Immature natural killer cell (primary cell): Measurements from ENCODE around the gene CALD1. TPM values are rescaled to one million over a fixed set of nuclear protein-coding genes. Genes with fewer than 3 reads are reported as not detected.

Source experiments
- DNase-seq, 3 donors: peaks; one replicate each; pipeline ENCODE4 v3.0.0; 2022; ENCODE audit warnings: mixed read lengths in 1 of 3
- H3K27ac Mint-ChIP-seq, 6 donors: one replicate each; pipeline ENCODE4 v1.8.0; 2020; ENCODE audit warnings: mixed read lengths in 6 of 6, mild to moderate bottlenecking in 5 of 6, inconsistent platforms in 4 of 6, moderate library complexity in 3 of 6
- H3K27me3 Mint-ChIP-seq, 3 donors: one replicate each; pipeline ENCODE4 v1.8.0; 2020 to 2021; ENCODE audit warnings: low read depth in 3 of 3, mild to moderate bottlenecking in 3 of 3, mixed read lengths in 3 of 3, moderate library complexity in 3 of 3, inconsistent platforms in 1 of 3
- H3K36me3 Mint-ChIP-seq, 3 donors: one replicate each; pipeline ENCODE4 v1.8.0; 2020; ENCODE audit warnings: mixed read lengths in 3 of 3, inconsistent platforms in 2 of 3, mild to moderate bottlenecking in 2 of 3
- H3K4me1 Mint-ChIP-seq, 2 donors: one replicate each; pipeline ENCODE4 v1.8.0; 2020; ENCODE audit warnings: inconsistent platforms in 2 of 2, mild to moderate bottlenecking in 2 of 2, mixed read lengths in 2 of 2, moderate library complexity in 1 of 2
- H3K4me3 Mint-ChIP-seq, 5 donors: one replicate each; pipeline ENCODE4 v1.8.0; 2020; ENCODE audit warnings: mild to moderate bottlenecking in 5 of 5, mixed read lengths in 5 of 5, inconsistent platforms in 3 of 5, moderate library complexity in 3 of 5
- H3K9me3 Mint-ChIP-seq, 6 donors: one replicate each; pipeline ENCODE4 v1.8.0; 2020; ENCODE audit warnings: mild to moderate bottlenecking in 6 of 6, mixed read lengths in 6 of 6, inconsistent platforms in 4 of 6, moderate library complexity in 3 of 6
- polyA plus RNA-seq, 3 donors: library from polyadenylated mRNA; unstranded; fragments of 300-500 nt; fragmentation: Illumina TruSeq; gene quantifications; one replicate each; pipeline ENCODE4 v1.2.3, GENCODE V29; 2021

CALD1 gene
- polyA plus RNA-seq, 3 donors from 2014 or later = 0.06 to 0.07 TPM; not detected in 1

DNA sequence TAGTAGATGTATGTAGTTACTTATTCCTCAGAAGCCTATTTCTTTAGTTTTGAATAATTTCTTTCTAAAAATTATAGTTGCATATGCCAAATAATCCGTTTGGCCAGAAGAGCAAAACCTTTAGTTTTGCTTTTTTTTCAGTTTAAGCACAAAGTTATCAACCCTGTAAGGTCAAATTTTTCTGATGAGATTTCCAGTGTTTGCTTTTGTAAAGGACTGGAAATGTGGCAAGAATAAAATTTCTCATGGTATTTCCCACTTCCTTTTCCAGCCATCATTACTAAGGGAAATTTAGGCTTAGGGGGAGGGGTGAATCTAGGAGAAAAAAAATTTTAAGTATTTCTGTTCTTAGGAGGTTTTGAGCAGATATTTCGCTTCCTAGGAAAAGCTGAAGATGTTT, 7.6 kb downstream of the CALD1 start:
- Mint-ChIP-seq H3K9me3 (peaks cover 0 to 3% (median 0%) of the 10 kb centered on the region in 6 donors), H3K36me3 (no peaks in the 10 kb centered on the region), H3K27ac (no peak overlapping the region), H3K4me1 (no peaks in the 10 kb centered on the region), H3K27me3 (peaks cover 0 to 7% (median 1%) of the 10 kb centered on the region in 3 donors), H3K4me3 (no peak overlapping the region)
- DNase-seq = no peak

DNA sequence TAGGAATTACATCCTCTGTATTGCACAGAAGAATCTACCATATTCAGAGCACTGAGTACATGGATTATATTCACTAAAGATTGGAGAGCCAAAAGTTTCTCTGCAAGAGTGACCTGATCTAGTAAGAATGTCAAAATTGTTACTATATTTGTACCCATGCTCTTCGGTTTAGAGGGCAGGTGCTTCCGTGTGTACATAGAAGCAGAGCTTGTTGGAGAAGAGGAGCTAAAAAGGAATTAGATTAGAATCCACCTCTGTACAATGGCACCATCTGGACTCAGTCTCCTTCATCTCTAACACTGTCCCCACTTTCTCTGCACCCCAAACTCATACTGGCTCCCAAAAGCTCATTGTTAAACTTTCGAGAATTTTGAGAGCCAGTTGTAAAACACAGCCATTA, 8.3 kb downstream of the CALD1 start:
- H3K4me1 Mint-ChIP-seq = no peaks in the 10 kb centered on the region
- no peak overlapping the region for H3K27ac Mint-ChIP-seq
- H3K9me3 Mint-ChIP-seq = peaks cover 0 to 3% (median 0%) of the 10 kb centered on the region in 6 donors
- no peak for DNase-seq
- peaks cover 0 to 7% (median 0%) of the 10 kb centered on the region in 3 donors for H3K27me3 Mint-ChIP-seq
- no peaks in the 10 kb centered on the region for H3K36me3 Mint-ChIP-seq
- H3K4me3 Mint-ChIP-seq = no peak overlapping the region

GRCh38 chr7:134788191-134788590, 8.8 kb downstream of the CALD1 start:
- no peak for DNase-seq
- no peaks in the 10 kb centered on the region for H3K4me1 Mint-ChIP-seq
- H3K4me3 Mint-ChIP-seq = no peak overlapping the region
- no peak overlapping the region for H3K27ac Mint-ChIP-seq
- peaks cover 0 to 7% (median 0%) of the 10 kb centered on the region in 3 donors for H3K27me3 Mint-ChIP-seq
- peaks cover 0 to 3% (median 0%) of the 10 kb centered on the region in 6 donors for H3K9me3 Mint-ChIP-seq
- no peaks in the 10 kb centered on the region for H3K36me3 Mint-ChIP-seq

DNA sequence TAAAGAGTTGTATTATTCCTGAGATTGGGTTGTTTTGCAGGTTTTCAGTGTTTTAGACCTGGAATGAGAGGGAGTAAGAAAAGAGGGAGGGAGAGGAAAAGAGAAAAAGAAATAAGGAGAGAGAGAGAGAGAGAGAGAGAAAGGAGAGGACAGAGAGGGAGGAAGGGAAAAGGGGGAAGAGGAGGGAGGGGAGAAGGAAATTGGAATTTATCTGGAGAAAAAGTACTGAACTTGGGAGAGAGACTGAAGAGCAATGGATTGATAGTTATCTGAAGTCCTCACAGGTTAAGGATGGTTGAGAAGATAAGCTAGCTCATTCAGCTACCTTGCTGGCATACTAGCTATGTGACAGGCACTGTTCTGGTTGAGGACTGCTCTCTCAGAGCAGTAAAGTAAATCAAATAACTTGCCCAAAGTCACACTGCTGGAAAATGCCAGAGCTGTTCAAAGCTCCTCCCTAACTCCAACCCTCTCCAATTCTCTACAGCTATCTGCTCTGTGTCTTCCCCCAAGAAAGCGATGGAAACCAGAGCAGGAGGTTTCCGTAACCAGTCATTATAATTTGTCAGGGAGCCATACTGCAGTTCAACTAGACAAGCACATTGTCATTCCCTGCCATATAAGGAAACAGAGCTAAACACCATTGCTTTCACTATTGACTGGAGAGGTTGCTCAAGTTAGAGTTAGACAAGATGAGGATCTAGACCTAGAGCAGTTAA, 10.7 kb downstream of the CALD1 start:
- Mint-ChIP-seq H3K27ac (no peak overlapping the region), H3K4me1 (no peaks in the 10 kb centered on the region), H3K36me3 (no peaks in the 10 kb centered on the region), H3K27me3 (peaks cover 0 to 7% (median 1%) of the 10 kb centered on the region in 3 donors), H3K9me3 (peaks cover 0 to 6% (median 0%) of the 10 kb centered on the region in 6 donors), H3K4me3 (no peak overlapping the region)
- DNase-seq = no peak

DNA sequence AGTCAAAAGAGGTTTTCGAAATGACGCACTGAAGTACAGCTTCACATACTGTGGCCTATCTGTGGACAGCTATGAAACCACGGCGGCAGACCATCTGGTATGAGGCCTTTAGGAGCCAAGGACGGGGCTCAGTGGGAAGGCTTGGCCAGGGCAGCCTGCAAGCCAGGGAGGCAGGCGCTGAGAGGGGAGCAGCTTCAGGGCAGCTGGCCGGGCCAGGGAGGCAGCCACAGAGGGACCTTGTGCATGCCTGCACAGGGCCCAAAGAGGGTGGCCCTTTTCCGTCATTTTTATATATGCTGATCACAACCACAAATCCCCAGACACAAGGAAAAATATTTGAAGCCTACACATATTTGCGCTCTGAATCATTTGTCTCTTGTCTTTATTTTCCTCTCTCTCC, 13.5 kb downstream of the CALD1 start:
- H3K27ac Mint-ChIP-seq = no peak overlapping the region
- H3K4me1 Mint-ChIP-seq = no peaks in the 10 kb centered on the region
- peaks cover 0 to 9% (median 0%) of the 10 kb centered on the region in 6 donors for H3K9me3 Mint-ChIP-seq
- H3K36me3 Mint-ChIP-seq = no peaks in the 10 kb centered on the region
- peaks cover 1 to 9% (median 2%) of the 10 kb centered on the region in 3 donors for H3K27me3 Mint-ChIP-seq
- H3K4me3 Mint-ChIP-seq = no peak overlapping the region
- DNase-seq = no peak

DNA sequence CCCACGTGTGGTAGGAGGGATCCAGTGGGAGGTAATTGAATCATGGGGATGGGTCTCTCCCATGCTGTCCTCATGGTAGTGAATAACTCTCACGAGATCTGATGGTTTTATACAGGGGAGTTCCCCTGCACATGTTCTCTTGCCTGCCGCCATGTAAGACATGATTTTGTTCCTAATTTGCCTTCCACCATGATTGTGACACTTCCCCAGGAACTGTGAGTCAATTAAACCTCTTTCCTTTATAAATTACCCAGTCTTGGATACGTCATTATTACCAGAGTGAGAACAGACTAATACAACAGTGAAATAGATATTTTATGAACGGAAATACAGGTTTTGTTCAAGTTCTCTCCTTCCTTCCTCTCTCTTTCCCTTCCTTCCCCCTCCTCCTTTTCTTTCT, 15.8 kb downstream of the CALD1 start:
- Mint-ChIP-seq H3K27me3 (peaks cover 1 to 5% (median 2%) of the 10 kb centered on the region in 3 donors), H3K36me3 (no peaks in the 10 kb centered on the region), H3K9me3 (peaks cover 0 to 9% (median 0%) of the 10 kb centered on the region in 6 donors), H3K4me3 (no peak overlapping the region), H3K27ac (no peak overlapping the region), H3K4me1 (no peaks in the 10 kb centered on the region)
- no peak for DNase-seq

DNA sequence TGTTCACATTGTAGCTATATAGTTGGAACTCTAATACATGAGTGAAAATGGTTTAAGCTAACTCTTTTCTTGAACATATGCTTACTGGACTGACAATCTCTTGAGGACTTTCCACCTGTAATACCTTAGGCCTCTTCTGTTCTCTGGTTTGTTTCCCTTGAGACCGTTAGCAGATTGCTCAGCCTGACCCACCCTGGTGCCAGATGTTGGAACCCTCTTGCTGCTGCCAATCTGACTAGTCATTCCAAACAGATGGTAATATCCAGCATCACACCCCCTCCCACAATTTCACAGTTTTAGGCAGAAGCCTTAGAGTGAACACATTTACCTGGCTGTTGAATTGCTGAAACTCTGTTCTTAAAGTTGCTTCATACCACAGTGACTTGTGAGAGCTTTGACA, 18.7 kb downstream of the CALD1 start:
- DNase-seq = no peak
- peaks cover 0 to 6% (median 0%) of the 10 kb centered on the region in 6 donors for H3K9me3 Mint-ChIP-seq
- H3K27me3 Mint-ChIP-seq = peaks cover 1 to 5% (median 4%) of the 10 kb centered on the region in 3 donors
- H3K4me1 Mint-ChIP-seq = no peaks in the 10 kb centered on the region
- H3K27ac Mint-ChIP-seq = no peak overlapping the region
- H3K36me3 Mint-ChIP-seq = no peaks in the 10 kb centered on the region
- no peak overlapping the region for H3K4me3 Mint-ChIP-seq

- H3K36me3 Mint-ChIP-seq = no peaks in the 10 kb centered on the region
- H3K27ac Mint-ChIP-seq = no peak overlapping the region
- H3K27me3 Mint-ChIP-seq = peaks cover 0 to 5% (median 4%) of the 10 kb centered on the region in 3 donors
- DNase-seq = no peak
- no peak overlapping the region for H3K4me3 Mint-ChIP-seq
- peaks cover 0 to 3% (median 0%) of the 10 kb centered on the region in 6 donors for H3K9me3 Mint-ChIP-seq
- H3K4me1 Mint-ChIP-seq = no peaks in the 10 kb centered on the region
Observed at GRCh38 chr7:134799377-134799776, 19.9 kb downstream of the CALD1 start.

DNA sequence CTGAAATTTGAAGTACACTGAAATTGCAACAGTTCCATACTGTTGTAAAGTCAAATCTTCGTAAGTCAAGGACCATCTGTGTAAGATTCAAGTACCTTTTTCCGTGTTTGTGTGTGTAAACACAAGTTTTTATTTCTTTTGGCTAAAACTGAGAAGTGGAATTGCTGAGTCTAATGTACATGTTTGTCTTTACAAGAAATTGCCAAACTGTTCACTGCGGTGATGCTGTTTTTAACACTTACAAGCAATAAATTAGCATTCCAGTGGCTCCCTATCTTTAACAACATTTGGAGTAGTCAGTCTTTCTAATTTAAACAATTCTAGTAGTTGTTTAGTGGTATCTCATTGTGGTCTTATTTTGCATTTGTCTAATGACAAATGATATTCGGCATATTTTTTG, 23.3 kb downstream of the CALD1 start:
- Mint-ChIP-seq H3K4me3 (no peak overlapping the region), H3K9me3 (peaks cover 0 to 3% (median 0%) of the 10 kb centered on the region in 6 donors)
- DNase-seq = no peak

GRCh38 chr7:134804351-134804750, 24.9 kb downstream of the CALD1 start:
- no peak for DNase-seq
- no peak overlapping the region for H3K4me3 Mint-ChIP-seq
- H3K4me1 Mint-ChIP-seq = no peaks in the 10 kb centered on the region
- H3K36me3 Mint-ChIP-seq = no peaks in the 10 kb centered on the region
- H3K27me3 Mint-ChIP-seq = peaks cover 0 to 7% (median 5%) of the 10 kb centered on the region in 3 donors
- H3K27ac Mint-ChIP-seq = no peak overlapping the region
- peaks cover 0 to 3% (median 0%) of the 10 kb centered on the region in 6 donors for H3K9me3 Mint-ChIP-seq

More for the DNA sequence above, 23.3 kb downstream of the CALD1 start:
- no peak overlapping the region for H3K27ac Mint-ChIP-seq
- H3K36me3 Mint-ChIP-seq = no peaks in the 10 kb centered on the region
- H3K27me3 Mint-ChIP-seq = peaks cover 0 to 9% (median 5%) of the 10 kb centered on the region in 3 donors
- no peaks in the 10 kb centered on the region for H3K4me1 Mint-ChIP-seq

DNA sequence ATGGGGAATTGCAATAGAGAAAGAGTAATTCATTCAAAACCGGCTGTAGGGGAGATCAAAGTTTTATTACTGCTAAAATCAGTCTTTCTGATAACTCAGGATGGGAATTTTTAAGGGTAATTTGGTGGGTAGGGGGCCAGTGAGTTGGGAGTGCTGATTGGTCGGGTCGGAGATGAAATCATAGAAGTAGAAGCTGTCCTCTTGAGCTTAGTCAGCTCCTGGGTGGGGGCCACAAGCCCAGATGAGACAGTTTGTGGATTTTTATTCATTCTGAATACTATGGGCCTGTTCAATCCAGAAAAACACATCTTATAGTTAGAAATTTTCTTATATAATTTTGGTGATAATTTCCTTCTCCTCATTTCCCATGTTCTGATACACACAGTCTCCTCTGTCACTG, 25.4 kb downstream of the CALD1 start:
- Mint-ChIP-seq H3K9me3 (peaks cover 0 to 3% (median 0%) of the 10 kb centered on the region in 6 donors), H3K4me1 (no peaks in the 10 kb centered on the region), H3K36me3 (no peaks in the 10 kb centered on the region), H3K4me3 (no peak overlapping the region), H3K27ac (no peak overlapping the region), H3K27me3 (peaks cover 0 to 7% (median 5%) of the 10 kb centered on the region in 3 donors)
- no peak for DNase-seq

- peaks cover 0 to 3% (median 0%) of the 10 kb centered on the region in 6 donors for H3K9me3 Mint-ChIP-seq
- no peaks in the 10 kb centered on the region for H3K36me3 Mint-ChIP-seq
- H3K4me3 Mint-ChIP-seq = no peak overlapping the region
- DNase-seq = no peak
- H3K4me1 Mint-ChIP-seq = no peaks in the 10 kb centered on the region
- peaks cover 0 to 7% (median 5%) of the 10 kb centered on the region in 3 donors for H3K27me3 Mint-ChIP-seq
- no peak overlapping the region for H3K27ac Mint-ChIP-seq
Observed at GRCh38 chr7:134806197-134806596, 26.8 kb downstream of the CALD1 start.

DNA sequence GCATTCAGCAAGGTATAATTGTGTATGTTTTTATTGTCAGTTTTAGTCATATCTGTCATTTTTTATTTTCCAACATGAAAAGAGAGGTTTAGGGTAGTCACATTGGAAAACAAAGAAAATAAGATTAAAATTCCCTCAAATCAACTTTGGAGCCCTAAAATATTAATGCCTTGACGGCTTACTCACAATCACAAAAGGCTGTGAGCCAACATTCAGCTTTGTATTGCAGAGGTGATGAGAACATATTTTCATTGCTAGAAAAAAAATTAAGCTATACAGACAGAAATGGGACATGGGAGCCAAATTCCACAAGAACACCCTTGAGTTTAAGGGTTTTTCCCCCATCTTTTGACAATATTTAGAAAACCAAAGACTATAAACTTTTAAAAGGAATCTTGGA, 30.2 kb downstream of the CALD1 start:
- H3K4me3 Mint-ChIP-seq = no peak overlapping the region
- no peak for DNase-seq
- no peaks in the 10 kb centered on the region for H3K36me3 Mint-ChIP-seq
- H3K27ac Mint-ChIP-seq = no peak overlapping the region
- peaks cover 0 to 5% (median 0%) of the 10 kb centered on the region in 6 donors for H3K9me3 Mint-ChIP-seq
- H3K4me1 Mint-ChIP-seq = no peaks in the 10 kb centered on the region
- H3K27me3 Mint-ChIP-seq = peaks cover 0 to 7% (median 3%) of the 10 kb centered on the region in 3 donors

DNA sequence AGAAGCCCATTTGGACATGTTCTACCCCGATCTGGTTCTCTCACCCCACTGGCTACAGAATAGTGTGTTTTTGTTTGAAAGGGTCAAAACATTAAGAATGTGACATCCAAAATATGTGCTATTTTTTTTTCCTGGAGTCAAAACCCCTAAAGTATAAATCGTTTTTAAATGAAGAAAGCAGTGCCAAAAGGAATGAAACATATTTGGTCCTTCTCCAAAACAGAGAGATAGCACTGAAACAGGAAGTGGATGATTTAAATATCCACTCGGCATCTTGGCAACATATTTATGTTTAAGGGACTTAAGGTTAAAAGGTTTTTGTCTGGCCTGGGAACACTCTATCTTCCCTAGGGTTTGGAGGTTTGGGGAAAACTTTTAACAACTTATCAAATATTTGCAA, 32.3 kb downstream of the CALD1 start:
- no peak overlapping the region for H3K27ac Mint-ChIP-seq
- no peak for DNase-seq
- peaks cover 0 to 6% (median 0%) of the 10 kb centered on the region in 6 donors for H3K9me3 Mint-ChIP-seq
- H3K4me1 Mint-ChIP-seq = no peaks in the 10 kb centered on the region
- H3K36me3 Mint-ChIP-seq = no peaks in the 10 kb centered on the region
- H3K27me3 Mint-ChIP-seq = peaks cover 0 to 4% (median 1%) of the 10 kb centered on the region in 3 donors
- H3K4me3 Mint-ChIP-seq = no peak overlapping the region
